SU-DHL-6 (cell line): Measurements from ENCODE around the gene CXorf66.

ENCODE experiments used
- CTCF ChIP-seq: fragments of 200-600 bp; sonication (generic); IDR thresholded peaks from one replicate; pipeline ENCODE4 v1.5.1; 2017; ENCODE audit warnings: antibody characterized with exemption, mild to moderate bottlenecking, low read length, moderate library complexity; ENCODE audit not compliant: insufficient read depth, poor library complexity, severe bottlenecking
- EZH2phosphoT487 ChIP-seq: fragments of 200-600 bp; sonication (generic), shearing (Covaris generic); conservative IDR thresholded peaks from 2 replicates; pipeline ENCODE4 v1.6.1; 2018; ENCODE audit warnings: mild to moderate bottlenecking, antibody characterized with exemption, low read length, moderate library complexity, mixed read lengths

GRCh38 chrX:139920316-139920715, 45.0 kb downstream of the CXorf66 start:
- no peak for TF ChIP-seq CTCF
- no peak for TF ChIP-seq EZH2phosphoT487
